ENCODE data around the gene DGCR6L. TPM values are rescaled to one million over a fixed set of nuclear protein-coding genes. Genes with fewer than 3 reads are reported as not detected.

Gene DGCR6L
- total RNA-seq, 1 donor from 2014 or later = 33.3 TPM

- Histone ChIP-seq H2AFZ (ENCODE audit: low read depth, low read length) (no peak overlapping the region), H3K27ac (ENCODE audit: low read depth, low read length) (no peak overlapping the region), H3K27me3 (ENCODE audit: insufficient read depth, low read length) (no peaks in the 10 kb centered on the region), H3K79me2 (ENCODE audit: insufficient read depth, low read length) (no peaks in the 10 kb centered on the region), H3K36me3 (ENCODE audit: insufficient read depth, low read length) (no peaks in the 10 kb centered on the region), H3K4me3 (ENCODE audit: insufficient read depth, low read depth, low read length) (no peak overlapping the region), H3K9ac (ENCODE audit: low read length) (no peak overlapping the region), H3K9me3 (ENCODE audit: insufficient read depth, low read depth, low read length) (no peaks in the 10 kb centered on the region), H4K20me1 (ENCODE audit: insufficient read depth, low read length) (no peaks in the 10 kb centered on the region), H3K4me1 (ENCODE audit: insufficient read depth, low read length) (no peaks in the 10 kb centered on the region), H3K4me2 (ENCODE audit: low read length) (no peak overlapping the region)
- DNase-seq (ENCODE audit: low read depth) = no peak
- H3K9me3 Mint-ChIP-seq (ENCODE audit: unreplicated experiment) = no peaks in the 10 kb centered on the region
- no peak for TF ChIP-seq CTCF (IDR thresholded peaks at IDR 0.05; ENCODE audit: insufficient read depth, low read depth, low read length)
- no peak for TF ChIP-seq EZH2 (IDR thresholded peaks at IDR 0.05; ENCODE audit: insufficient read depth, low read length)
- H3K27me3 Mint-ChIP-seq (ENCODE audit: low read depth, unreplicated experiment) = peaks cover 17% of the 10 kb centered on the region
- H3K27ac Mint-ChIP-seq (ENCODE audit: unreplicated experiment) = no peak overlapping the region
- H3K36me3 Mint-ChIP-seq (ENCODE audit: low read depth, unreplicated experiment) = no peaks in the 10 kb centered on the region
- H3K4me3 Mint-ChIP-seq (ENCODE audit: unreplicated experiment) = no peak overlapping the region
- peaks cover 2% of the 10 kb centered on the region for H3K4me1 Mint-ChIP-seq (ENCODE audit: low read depth, unreplicated experiment)
- FAIRE-seq = no peak
Observed at GRCh38 chr22:20273758-20274181, 46.1 kb downstream of the DGCR6L start.

GRCh38 chr22:20272700-20273099, 47.2 kb downstream of the DGCR6L start:
- H3K27me3 Mint-ChIP-seq (ENCODE audit: low read depth, unreplicated experiment) = peaks cover 15% of the 10 kb centered on the region
- FAIRE-seq = no peak
- TF ChIP-seq EZH2 (IDR thresholded peaks at IDR 0.05; ENCODE audit: insufficient read depth, low read length) (no peak), CTCF (IDR thresholded peaks at IDR 0.05; ENCODE audit: insufficient read depth, low read depth, low read length) (no peak)
- Histone ChIP-seq H3K4me2 (ENCODE audit: low read length) (no peak overlapping the region), H4K20me1 (ENCODE audit: insufficient read depth, low read length) (no peaks in the 10 kb centered on the region), H3K9me3 (ENCODE audit: insufficient read depth, low read depth, low read length) (no peaks in the 10 kb centered on the region), H3K27ac (ENCODE audit: low read depth, low read length) (no peak overlapping the region), H2AFZ (ENCODE audit: low read depth, low read length) (no peak overlapping the region), H3K36me3 (ENCODE audit: insufficient read depth, low read length) (no peaks in the 10 kb centered on the region), H3K9ac (ENCODE audit: low read length) (no peak overlapping the region), H3K79me2 (ENCODE audit: insufficient read depth, low read length) (no peaks in the 10 kb centered on the region), H3K4me1 (ENCODE audit: insufficient read depth, low read length) (no peaks in the 10 kb centered on the region), H3K4me3 (ENCODE audit: insufficient read depth, low read depth, low read length) (no peak overlapping the region), H3K27me3 (ENCODE audit: insufficient read depth, low read length) (no peaks in the 10 kb centered on the region)
- peaks cover 2% of the 10 kb centered on the region for H3K4me1 Mint-ChIP-seq (ENCODE audit: low read depth, unreplicated experiment)
- H3K4me3 Mint-ChIP-seq (ENCODE audit: unreplicated experiment) = no peak overlapping the region
- no peak for DNase-seq (ENCODE audit: low read depth)
- H3K36me3 Mint-ChIP-seq (ENCODE audit: low read depth, unreplicated experiment) = no peaks in the 10 kb centered on the region
- no peak overlapping the region for H3K27ac Mint-ChIP-seq (ENCODE audit: unreplicated experiment)
- H3K9me3 Mint-ChIP-seq (ENCODE audit: unreplicated experiment) = no peaks in the 10 kb centered on the region

- Histone ChIP-seq H4K20me1 (ENCODE audit: insufficient read depth, low read length) (no peaks in the 10 kb centered on the region), H3K9ac (ENCODE audit: low read length) (no peak overlapping the region), H3K36me3 (ENCODE audit: insufficient read depth, low read length) (no peaks in the 10 kb centered on the region), H3K27ac (ENCODE audit: low read depth, low read length) (no peak overlapping the region), H3K27me3 (ENCODE audit: insufficient read depth, low read length) (no peaks in the 10 kb centered on the region), H3K79me2 (ENCODE audit: insufficient read depth, low read length) (no peaks in the 10 kb centered on the region), H3K9me3 (ENCODE audit: insufficient read depth, low read depth, low read length) (no peaks in the 10 kb centered on the region), H3K4me3 (ENCODE audit: insufficient read depth, low read depth, low read length) (no peak overlapping the region), H3K4me1 (ENCODE audit: insufficient read depth, low read length) (no peaks in the 10 kb centered on the region), H3K4me2 (ENCODE audit: low read length) (no peak overlapping the region), H2AFZ (ENCODE audit: low read depth, low read length) (no peak overlapping the region)
- FAIRE-seq (no peak), DNase-seq (ENCODE audit: low read depth) (no peak)
- H3K27ac Mint-ChIP-seq (ENCODE audit: unreplicated experiment) = no peak overlapping the region
- peaks cover 15% of the 10 kb centered on the region for H3K27me3 Mint-ChIP-seq (ENCODE audit: low read depth, unreplicated experiment)
- no peaks in the 10 kb centered on the region for H3K36me3 Mint-ChIP-seq (ENCODE audit: low read depth, unreplicated experiment)
- H3K4me1 Mint-ChIP-seq (ENCODE audit: low read depth, unreplicated experiment) = peaks cover 2% of the 10 kb centered on the region
- TF ChIP-seq CTCF (IDR thresholded peaks at IDR 0.05; ENCODE audit: insufficient read depth, low read depth, low read length) (no peak), EZH2 (IDR thresholded peaks at IDR 0.05; ENCODE audit: insufficient read depth, low read length) (no peak)
- H3K9me3 Mint-ChIP-seq (ENCODE audit: unreplicated experiment) = no peaks in the 10 kb centered on the region
- H3K4me3 Mint-ChIP-seq (ENCODE audit: unreplicated experiment) = no peak overlapping the region
Observed at GRCh38 chr22:20272174-20272573, 47.7 kb downstream of the DGCR6L start.

All from astrocyte (in vitro differentiated cells and primary cell).